NCI-H146 treated with DMSO at 0.1 percent for 48 hours (cell line): ENCODE measurements around the gene ABI2.
"Not testable (repeated sequence)": the region's sequence is repeated elsewhere in the genome, so short reads cannot be mapped to it uniquely, and the experiment has no call there.

Source experiments
- DNase-seq: peaks from one replicate; lab custom pipeline; 2025; ENCODE audit not compliant: unreplicated experiment; lab: John Stamatoyannopoulos, UW

Gene ABI2

DNA sequence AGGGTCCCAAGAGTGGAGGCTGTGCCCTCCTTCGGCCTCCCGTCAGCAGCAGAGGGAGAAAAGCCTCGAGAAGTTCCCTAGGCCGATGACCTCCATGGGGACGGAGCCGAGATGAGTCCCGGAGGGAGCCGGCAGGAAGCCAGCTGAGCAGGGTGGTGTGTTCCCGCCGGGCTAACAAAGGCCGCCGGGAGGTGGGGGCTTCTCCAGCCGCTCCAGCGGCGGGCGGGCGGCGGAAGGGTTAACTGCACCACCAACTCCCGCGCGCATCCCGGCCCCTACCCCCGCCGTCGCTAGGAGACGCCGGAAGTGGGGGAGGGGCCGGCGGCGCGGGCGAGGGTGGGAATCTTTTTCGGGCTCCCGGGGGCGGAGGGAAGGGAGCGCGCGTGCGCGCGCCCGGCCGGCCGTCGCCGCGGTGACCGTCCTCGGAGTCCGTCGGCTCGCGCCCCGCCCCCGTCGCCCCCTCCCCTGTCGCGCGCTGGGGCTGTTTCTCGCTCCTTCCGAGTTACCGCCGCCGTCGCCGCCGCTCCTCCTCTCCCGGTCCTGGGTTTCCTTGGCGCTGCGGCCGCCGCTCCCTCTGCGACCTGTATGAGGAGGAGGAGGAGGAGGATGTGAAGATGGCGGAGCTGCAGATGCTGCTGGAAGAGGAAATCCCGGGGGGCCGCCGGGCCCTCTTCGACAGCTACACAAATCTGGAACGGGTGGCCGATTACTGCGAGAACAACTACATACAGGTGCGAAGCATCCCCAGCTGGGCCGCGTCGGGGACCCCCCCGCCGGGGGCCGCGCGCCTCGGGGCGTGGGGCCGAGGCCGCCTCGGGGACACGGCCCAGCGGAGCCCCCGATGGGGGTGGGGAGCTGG lies at the start of gene ABI2:
Gene ABI2, plus strand, starts transcription at position 494 of the 859 bp plus-strand sequence. Its CDS starts 121 bp downstream, at position 615.
- DNase-seq, result peak; percentile 66

DNA sequence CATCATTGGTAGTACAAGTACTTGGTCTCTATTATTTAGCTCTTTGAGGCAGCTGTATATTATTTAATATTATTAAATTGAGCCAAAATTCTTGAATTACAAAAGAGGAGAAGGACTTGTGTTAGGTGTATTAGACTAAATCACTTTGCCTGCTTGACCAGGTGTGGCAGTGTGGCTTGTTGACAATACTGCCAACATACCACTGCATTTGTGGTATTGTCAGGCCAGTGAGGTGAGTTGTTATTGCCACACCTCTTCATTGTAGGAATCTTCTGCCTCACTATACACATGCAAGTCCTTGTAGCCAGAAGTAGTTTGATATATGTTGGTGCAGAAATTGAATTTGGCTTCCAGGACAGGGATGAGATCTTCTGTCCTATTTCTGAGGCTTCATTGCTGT lies 48.9 kb upstream of the ABI2 start:
- DNase-seq, result no peak

DNA sequence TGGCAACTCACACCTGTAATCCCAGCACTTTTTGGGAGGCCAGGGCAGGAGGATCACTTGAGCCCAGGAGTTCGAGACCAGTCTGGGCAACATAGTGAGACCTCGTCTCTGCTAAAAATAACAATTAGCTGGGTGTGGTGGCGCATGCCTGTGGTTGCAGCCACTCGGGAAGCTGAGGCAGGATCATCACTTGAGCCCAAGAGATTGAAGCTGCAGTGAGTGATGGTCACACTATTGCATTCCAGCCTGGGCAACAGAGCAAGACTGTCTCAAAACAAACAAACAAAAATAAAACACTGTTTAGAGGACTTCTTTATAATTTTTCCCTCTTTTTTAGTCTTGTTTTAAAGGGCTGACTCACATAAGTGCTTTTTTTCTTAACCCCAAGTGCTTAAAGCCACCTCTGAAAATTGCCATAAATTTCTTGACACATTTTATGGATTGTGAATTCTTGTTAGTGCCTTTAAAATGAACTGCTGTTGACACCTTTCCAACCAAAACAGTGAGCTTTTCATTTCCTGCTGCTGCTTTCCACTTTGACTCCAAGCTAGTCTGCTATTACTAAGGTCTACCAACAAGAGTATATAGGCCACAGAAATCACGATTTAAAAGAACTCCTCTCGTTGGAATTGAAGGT lies 47.6 kb upstream of the ABI2 start:
- DNase-seq, result no peak

DNA sequence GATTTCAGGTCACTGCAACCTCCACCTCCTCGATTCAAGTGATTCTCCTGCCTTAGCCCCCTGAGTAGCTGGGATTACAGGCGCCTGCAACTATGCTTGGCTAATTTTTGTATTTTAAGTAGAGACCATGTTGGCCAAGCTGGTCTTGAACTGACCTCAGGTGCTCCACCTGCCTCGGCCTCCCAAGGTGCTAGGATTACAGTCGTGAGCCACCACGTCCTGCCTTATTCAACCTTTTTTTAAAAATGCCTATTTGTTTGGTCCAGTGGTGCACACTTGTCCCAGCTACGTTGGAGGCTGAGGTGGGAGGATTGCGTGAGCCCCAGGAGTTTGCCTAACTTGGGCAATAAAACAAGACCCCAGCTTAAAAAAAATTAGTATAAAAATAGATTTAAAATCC lies 46.1 kb upstream of the ABI2 start:
- no peak for DNase-seq

DNA sequence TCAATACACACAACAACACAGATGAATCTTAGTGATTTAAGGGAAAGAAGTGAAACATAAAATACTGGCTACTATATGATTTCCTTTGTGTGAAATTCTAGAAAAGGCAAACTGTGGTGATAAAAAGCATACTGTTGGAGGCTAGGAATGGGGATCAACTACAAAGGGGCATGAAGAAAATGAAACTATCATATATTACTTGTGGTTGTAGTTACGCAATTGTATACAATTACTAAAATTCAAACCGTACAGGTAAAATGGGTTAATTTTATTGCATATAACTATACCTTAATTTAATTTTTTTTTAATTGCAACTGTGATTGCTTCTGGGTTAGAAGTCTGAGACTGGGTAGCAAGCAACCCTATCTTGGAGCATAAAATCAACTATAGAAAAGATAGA lies 41.7 kb upstream of the ABI2 start:
- DNase-seq, result no peak

DNA sequence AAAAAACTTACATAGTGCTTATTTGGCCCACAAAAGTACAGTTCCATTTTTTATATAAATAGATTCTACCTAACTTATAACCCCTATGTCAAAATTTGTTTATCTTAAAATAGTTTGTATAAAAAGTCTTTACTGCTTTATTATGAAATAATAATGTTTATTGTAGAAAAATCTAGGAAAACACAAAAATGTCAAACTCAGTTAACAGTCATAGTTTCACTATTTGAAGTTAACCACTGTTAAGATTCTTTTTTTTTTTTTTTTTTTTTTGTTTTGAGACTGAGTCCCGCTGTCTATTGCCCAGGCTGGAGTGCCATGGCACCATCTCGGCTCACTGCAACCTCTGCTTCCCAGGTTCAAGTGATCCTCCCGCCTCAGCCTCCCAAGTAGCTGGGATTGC lies 26.5 kb upstream of the ABI2 start:
- no peak for DNase-seq

DNA sequence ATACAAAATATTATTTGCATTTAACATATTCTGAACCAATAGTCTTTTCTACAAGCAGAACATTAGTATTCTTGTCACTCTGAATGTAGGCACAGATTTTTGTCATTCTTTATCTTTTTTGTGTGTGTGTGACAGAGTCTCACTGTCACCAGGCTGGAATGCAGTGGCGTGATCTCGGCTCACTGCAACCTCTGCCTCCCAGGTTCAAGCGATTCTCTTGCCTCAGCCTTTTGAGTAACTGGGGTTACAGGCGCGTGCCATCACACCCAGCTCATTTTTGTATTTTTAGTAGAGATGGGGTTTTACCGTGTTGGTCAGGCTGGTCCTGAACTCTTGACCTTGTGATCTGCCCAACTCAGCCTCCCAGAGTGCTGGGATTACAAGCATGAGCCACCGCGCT lies 25.6 kb upstream of the ABI2 start:
- not testable (repeated sequence) for DNase-seq

DNA sequence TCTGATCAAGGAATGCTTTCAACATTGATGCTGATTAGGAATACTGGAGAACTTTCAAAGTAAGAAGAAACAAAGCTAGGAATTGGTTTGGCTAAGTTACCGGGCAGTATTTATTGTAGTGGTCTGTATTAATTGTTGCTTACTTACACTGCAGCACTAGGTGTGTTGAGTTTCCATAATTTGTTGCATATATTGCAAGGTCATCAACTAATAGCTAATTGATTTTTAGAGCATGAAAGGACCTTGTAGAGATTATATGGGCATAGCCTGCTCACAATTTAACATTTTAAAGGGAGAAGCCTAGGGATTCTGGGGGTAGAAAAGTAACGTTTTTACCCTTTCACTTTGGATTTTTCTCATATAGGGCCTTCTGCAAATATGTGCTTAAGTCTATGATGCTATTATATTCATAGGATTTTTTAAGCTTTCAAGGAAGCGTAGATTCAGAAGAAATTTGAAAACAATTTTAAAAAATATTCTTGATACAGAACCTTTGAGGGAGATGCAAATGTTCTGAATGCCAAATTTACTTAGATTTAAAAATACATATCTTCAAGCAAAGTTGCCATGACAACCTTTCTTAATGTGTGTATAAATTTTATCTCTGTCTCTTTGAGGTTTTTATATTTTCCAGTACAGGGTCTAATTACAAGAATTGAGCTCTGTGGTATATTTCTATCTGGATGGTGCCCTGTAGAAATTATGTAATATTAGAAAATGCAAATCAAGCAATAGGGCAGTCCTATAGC lies 17.3 kb upstream of the ABI2 start:
- no peak for DNase-seq

DNA sequence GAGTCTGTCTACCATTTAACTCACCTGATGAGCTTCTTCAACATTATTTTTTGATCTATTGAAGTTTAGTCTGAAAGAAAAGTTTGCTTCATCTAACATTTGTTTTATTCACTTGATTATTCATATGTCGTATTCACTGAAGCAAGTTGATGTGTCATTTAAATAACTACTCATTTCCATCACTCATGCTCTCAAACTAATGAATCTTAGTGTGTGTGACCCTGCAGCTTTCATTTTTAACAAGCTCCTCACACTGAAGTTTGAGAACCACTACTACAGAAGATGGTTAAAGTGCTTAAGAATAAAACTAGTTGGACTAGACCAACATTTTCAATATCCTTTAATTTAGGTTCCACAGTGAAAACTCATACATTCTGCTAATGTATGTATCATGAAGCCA lies 1.8 kb upstream of the ABI2 start:
- no peak for DNase-seq

DNA sequence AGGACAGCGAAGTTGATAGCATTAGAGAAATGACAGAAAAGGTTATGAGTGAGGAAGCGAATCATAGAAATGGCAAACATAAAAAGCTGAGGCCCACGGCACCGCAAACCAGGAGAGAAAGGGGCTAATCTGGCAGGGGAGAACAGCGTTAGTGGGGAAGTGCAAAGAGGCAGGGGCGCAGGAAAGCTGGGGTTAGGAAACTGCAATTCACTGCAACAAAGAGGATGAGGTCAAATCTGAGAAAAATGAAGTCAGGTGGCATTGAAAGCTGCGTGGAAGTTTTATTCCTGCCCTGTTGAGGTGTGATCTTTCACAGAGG lies 653 bp upstream of the ABI2 start:
- DNase-seq, result no peak

DNA sequence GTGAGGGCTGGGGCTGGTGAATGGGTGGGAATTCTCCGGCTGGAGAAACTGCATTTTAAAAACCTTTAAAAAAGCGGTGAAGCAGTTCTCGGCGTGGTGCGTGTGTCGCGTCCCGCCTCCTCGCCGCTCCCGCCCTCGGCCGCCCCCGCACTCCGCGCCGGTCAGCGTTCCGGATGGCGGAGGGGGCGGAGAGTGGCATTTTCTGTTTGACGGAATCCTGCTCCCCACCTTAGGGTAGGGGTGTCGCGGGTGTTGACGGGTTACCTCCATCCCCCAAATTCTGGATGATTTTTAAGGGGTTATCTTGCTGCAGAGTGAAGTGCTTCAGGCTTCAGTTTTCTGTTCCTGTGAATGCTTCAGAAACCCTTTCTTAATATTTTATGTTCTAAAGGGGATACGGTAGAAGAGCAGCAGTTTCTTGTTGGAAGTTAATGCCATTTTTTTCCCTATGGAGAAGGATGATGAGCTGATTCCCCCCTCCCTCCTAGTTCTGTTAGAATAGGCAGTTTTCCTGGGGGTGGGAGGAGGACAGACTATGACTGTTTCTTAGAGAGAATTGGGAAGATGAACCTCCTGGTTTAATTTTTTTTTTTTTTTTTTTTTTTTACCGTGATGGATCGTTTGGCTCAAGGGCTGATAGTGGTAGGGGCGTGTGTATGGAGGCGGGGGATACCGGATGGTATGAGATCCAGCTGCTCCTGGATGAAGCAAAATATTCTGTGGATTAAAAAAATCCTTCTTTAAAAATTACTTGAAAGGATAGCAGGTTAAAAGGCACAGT lies 756 bp downstream of the ABI2 start:
- DNase-seq, result peak; percentile 32

DNA sequence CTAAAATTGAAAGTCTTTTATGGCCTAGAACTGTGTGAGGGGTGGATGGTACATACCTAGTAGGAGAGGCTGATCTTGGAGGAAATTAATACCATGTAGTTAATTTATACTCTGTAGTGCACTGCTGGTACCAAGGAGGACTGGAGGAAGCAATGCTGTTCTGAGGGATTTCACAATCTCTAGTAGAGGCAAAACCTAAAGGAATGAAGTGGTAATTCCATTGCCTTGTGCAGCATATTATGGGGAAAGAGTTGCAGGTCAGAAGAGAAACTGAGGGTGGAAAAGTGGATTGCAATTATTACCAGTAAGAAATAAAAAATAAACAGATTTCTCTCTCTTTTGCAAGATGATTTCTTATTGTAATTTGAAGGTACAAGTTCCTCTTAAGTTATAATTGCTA lies 2.2 kb downstream of the ABI2 start:
- no peak for DNase-seq

DNA sequence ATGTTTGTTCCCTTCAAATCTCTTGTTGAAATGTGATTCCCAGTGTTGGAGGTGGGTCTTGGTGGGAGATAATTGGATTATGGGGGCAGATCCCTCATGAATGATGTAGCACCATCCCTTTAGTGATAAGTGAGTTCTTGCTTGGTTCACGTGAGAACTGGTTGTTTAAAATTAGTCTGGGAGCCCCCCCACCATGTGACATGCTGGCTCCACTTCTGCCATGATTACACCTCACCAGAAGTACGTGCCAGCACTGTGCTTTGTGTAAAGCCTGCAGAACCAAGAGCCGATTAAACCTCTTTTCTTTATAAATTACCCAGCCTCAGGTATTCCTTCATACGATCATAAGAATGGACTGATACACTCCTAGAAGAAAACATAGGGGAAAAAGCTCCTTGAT lies 10.1 kb downstream of the ABI2 start:
- DNase-seq, result no peak

DNA sequence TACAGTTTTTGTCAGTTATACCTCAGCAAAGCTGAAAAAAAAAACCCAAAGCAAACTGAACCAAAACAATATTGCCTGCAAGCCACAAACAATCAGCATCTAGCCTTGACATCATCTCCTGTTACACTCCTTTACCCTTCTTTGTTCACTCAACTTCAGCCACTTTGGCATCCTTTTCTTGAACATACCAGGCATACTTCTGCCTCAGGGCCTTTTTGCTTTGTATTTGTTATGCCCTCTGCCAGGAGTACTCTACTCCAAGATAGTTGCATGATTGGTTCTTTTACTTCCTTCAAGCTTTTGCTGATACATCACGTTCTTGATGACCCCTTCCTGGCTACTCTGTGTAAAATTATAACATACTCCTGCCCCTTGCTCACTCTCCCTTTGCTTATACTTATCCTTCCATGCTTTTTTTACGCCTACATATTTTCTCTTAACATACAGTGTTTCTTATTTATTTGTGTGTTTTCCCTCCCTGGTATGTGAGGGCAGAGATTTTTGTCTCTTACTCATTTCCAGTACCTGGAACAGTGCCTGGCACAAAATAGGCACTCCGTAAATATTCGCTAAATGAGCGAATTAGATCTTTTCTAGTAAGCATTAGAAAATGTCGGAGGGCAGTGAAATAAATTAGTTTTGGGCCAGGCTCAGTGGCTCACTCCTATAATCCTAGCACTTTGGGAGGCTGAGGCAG lies 12.7 kb downstream of the ABI2 start:
- no peak for DNase-seq

DNA sequence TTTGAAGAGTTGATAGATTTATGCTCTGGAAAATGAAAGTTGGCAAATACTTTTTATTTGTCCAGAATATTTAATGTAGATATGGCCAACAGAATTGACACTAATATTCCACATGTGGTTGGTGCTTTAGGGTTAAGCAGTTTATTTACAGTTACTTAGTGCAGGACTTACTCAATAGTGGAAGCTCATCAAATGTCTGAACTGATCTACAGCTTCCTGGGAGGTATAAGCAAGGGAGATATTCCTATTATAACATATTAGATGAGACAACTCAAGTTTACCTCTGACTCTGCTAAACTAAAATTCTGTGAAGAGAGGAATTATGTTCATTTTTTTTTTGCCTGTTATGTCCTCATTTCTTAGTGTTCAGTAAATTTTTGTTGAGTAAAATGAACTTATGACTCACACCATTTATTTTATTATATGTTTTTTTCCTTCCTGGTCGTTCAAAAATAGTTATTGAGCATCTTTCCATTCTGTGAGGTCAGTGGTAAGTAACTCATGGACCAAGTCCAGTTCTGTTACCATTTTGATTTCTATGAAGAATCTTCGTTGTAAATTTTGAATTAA lies 13.6 kb downstream of the ABI2 start:
- no peak for DNase-seq

DNA sequence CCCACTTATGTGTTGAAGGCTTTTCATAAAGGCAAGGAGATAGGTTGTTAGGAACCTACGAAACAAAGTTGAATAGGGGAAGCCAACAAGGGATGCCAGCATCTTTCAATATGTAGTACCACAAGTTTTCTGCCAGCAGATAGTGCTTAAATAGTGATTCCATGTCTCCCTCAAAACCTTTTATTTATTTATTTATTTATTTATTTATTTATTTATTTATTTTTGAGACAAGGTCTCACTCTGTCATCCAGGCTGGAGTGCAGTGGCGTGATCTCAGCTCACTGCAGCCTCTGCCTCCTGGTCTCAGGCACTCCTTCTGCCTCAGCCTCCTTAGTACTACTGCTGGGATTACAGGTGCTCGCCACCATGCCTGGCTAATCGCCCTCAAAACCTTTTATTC lies 14.2 kb downstream of the ABI2 start:
- DNase-seq, result not testable (repeated sequence)

DNA sequence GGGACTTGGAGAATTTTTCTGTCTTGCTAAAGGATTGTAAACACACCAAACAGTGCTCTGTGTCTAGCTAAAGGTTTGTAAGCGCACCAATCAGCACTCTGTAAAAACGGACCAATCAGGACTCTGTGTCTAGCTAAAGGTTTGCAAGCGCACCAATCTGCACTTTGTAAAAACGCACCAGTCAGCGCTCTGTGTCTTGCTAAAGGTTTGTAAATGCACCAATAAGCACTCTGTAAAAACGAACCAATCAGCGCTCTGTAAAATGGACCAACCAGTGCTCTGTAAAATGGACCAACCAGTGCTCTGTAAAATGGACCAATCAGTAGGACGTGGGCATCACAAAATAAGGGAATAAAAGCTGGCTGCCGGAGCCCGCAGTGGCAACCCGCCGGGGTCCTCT lies 16.5 kb downstream of the ABI2 start:
- no peak for DNase-seq

DNA sequence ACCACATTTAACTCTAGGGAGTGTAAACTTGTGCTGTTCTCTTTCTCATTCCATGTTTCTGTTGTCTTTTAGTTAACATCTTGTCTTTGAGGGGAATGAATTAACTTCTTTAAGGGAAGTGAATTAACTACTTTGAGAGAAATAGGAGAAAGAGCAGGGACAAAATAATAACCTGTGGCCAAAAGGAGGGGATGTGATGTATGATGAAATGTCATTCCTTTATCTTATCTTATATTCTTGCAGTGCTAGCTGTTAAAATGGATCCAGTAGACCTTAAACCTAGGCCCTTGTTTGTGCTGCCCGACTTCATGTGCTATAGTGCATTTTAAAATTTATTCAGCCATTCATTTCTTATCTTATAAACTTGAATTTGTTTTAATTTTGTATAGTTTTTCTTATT lies 18.4 kb downstream of the ABI2 start:
- DNase-seq, result no peak

DNA sequence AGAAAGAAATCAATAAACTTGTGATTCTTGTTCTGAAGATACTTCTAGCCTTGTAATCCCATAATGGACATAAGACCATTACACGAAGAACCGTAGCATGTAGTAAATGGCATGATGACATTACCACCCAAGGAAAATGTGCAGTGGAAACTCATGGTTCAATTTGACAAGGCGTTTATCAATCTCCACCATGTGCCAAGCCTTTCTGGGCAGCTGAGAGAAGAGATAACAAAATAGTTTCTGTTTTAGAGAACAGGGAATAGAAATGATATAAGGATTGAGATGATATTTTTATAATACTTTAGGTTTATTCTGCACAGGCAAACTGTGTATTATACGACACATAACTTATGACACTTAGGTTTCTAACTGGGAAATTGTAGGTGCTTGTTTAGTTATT lies 19.2 kb downstream of the ABI2 start:
- DNase-seq, result no peak

DNA sequence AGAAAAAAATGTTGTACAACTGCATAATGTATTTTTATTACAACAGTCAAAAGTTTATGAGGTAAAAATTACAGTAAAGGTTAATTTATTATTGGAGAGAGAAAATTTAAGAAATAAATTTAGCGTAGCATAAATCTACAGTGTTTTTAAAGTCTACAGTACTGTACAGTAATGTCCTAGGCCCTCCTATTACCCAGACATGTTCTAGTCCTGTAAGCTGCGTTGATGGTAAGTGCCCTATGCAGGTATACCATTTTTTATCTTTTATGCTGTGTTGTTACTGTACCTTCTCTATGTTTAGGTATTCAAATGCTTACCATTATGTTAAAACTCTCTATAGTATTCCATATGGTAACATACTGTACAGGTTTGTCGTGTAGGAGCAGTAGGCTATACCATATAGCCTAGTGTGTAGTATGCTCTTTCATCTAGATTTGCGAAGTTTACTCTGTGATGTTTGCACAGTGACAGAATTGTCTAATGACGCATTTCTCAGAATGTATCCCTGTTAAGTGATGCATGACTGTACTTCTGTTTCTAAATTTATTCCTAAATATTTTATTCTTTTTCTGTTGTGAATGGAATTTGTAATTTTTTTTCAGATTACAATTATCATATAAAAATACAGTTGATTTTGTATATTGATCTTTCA lies 24.5 kb downstream of the ABI2 start:
- DNase-seq, result peak; percentile 15
